ENCODE results near the gene ARPP21.

The ARPP21 gene

GRCh38 chr3:35737934-35738706, 98.8 kb downstream of the ARPP21 start:
- DNase-seq, result no peak

DNA sequence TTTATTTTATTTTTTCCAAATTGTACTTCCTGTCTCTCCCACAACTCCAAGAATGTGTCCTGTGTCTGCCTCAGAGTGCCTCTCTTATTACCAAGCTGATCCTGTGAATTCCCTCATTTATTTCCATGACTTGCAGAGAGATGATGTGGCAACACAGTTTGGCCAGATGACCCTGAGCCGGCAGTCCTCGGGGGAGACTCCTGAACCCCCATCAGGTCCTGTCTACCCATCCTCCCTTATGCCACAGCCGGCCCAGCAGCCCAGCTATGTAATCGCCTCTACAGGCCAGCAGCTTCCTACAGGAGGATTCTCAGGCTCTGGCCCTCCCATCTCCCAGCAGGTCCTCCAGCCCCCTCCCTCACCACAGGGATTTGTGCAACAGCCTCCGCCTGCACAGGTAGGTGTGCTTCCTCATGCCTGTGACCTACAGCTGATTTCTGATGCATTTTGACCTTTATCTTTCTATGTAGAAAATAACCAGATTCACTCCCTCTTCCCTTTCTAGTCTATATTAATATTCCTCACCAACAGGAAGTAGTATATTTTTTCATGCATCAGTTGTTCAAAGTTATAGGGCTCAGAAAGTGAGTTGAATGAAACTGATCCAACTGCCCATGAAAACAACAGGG, 100.0 kb downstream of the ARPP21 start:
- DNase-seq, result no peak

- no peak for DNase-seq
These were observed 100.7 kb downstream of the ARPP21 start for GRCh38 chr3:35739964-35740527.

DNA sequence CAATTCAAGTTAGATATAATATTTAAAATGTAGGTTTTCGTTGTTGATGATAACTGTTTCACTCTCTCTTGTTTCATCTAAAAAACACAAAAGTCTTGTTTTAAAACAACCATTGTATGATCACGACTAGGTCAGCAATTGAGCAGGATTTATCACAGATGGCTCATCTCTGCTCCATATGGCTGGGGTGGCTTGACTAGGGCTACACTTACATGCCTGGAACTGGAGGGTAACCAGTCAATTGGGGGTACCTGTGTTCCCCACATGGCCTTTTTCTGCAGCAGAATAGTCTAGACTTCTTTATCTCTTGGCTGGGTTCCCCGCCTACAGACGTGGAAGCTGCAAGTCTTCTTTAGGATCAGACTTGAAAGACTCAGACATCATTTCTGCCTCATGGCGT, 103.9 kb downstream of the ARPP21 start:
- DNase-seq, result no peak

GRCh38 chr3:35744419-35744818, 105.1 kb downstream of the ARPP21 start:
- DNase-seq, result no peak

GRCh38 chr3:35745351-35745750, 106.0 kb downstream of the ARPP21 start:
- no peak for DNase-seq

GRCh38 chr3:35745802-35746484, 106.6 kb downstream of the ARPP21 start:
- no peak for DNase-seq

DNA sequence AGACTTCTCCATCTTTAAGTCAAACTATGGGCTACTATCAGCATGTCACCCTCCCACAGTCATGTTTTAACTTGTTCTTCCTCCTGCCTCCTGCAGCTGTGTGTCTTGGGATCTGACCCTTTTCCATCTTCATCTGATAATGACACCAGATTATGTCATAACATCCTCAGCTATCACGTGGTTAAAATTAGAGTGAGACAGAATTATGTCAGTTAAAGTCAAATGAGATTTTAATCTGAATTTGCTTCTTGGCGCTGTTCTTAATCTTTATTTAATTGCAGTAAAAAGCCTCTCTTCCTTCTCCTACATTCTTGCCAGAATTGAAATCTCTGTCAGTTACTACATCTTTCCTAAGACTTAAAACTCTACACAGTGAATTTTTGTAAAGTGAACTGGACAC, 107.2 kb downstream of the ARPP21 start:
- no peak for DNase-seq

DNA sequence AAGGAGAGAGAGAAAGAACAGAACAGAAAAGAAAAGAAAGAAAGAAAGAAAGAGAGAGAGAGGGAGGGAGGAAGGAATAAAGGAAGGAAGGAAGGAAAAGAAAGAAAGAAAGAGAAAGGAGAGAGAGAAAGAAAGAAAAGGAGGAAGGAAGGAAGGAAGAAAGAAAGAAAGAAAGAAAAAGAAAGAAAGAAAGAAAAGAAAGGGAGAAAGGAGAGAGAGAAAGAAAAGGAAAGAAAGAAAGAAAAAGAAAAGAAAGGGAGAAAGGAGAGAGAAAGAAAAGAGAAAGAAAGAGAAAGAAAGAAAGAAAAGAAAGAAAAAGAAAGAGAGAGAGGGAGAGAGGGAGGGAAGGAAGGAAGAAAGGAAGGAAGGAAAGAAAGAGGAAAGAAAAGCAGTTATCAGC, 108.8 kb downstream of the ARPP21 start:
- DNase-seq, result no peak

DNA sequence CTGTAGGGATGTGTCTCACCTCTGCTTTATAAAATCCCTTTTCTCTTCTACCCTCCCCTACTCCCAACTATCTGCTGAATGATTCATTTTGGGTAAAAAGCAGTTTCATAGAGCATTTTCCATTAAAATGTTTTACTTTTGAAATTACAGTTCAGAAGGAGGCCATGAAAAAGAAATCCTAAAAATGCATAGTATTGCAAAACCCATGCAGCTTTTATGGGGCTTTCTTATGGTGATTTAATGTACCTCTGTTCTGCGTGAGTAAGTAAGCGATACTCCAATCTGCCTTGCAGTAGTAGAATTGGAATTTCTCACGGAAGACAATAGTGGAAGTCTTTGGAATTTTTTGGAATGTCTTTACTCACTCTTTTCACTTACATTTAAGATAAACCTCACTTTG, 111.9 kb downstream of the ARPP21 start:
- no peak for DNase-seq

DNA sequence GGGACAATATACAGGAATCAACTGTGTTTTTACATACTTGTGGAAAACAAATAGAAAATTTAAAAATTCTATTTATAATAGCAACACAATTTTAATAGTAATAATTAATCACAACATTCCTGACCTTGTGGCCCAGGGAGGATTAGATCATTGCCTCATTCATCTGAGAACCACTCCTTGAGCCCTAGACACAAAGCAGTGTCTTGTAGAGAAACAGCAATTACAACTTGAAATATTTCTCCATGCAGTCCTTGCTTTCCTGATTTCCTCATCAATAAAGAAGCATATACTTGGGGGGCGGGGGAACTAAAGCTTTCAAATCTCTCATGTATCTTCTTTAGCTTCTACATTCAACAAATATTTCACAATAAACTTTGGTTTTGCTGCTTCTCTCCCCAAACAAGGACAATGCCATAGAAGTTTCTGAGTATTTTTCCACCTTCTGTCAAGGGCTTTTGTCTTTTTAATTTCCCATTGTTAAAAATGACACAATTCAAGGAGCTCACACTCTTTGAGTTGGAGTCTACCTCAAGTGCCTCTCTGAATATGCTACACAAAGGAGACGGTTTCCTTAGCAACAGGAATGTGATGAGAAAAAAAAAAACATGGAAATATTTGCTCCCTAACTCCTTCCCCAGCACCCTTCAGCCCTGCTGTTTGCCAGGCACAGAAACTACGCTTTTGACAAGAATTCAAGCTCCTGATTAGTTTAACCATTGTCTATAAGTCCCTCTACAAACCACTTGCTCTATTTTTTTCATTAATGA, 118.8 kb downstream of the ARPP21 start:
- DNase-seq, result peak; percentile 65

- DNase-seq, result no peak
These were observed 120.8 kb downstream of the ARPP21 start for GRCh38 chr3:35760146-35760545.

DNA sequence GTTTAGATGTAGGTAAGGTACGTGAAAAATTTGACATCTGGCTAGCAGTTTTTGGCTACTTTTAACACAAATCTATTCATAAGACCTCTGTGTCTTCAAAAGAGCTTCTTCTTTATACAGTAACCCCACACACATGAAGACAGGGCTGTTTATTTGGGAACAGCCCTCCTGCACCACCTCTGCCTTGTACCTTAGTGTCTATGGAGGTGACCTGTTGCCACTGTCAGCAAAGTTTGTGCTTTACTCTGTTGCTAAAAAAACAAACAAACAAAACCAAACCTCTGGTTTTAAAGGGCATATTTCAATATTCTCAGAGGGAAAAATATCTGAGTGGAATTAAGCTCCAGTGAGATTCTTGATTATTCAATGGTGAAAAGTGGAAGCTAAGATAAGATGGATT, 122.0 kb downstream of the ARPP21 start:
- no peak for DNase-seq

DNA sequence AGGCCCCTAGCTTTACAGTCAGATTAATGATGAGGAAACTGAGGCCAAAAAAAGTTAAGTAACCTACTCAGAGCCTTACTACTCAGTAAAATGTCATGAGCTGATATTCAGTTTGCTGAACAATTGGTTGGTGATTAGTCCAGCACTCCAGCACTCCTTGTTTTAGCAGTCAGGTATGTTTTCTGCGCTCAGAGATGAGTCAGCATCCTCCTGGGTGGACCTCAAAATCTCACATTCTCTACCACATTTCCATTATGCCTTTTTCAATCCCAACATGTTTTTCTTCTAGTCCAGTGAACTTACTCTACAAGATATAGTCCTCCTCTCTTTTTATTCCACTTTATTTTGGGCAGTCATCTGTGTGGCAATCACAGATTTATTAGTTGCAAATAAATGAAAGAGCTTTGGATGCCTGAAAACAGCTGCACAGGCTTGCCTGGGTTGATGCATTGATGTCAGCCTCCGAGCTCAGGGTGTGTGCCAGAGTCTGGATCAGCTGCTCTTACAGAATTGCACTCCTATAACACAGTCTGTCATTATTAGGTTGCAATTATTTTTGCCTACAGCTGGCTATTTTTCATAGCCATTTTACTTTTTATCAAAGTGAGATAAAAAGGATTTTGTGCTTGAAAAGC, 133.2 kb downstream of the ARPP21 start:
- no peak for DNase-seq

- DNase-seq, result no peak
These were observed 134.1 kb downstream of the ARPP21 start for GRCh38 chr3:35773417-35773816.

DNA sequence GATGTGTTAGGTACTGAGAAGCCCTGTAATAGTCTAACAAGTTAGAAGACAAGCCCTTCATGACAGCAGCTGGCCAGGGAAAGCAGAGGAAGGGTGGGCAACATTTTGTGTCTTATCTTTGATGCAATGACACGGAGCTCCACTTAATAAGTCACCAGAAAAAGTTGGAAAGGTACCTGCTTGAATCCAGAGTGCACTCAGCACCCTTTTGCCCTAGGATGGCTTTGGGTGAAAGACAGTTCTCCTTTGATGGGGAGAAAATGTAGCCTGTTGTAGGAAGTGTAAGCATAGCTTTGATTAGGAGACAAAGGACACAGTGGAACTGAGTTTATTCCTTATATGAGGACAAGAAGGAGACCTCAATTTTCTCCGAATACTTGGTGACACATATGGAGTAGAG, 137.0 kb downstream of the ARPP21 start:
- DNase-seq, result no peak

DNA sequence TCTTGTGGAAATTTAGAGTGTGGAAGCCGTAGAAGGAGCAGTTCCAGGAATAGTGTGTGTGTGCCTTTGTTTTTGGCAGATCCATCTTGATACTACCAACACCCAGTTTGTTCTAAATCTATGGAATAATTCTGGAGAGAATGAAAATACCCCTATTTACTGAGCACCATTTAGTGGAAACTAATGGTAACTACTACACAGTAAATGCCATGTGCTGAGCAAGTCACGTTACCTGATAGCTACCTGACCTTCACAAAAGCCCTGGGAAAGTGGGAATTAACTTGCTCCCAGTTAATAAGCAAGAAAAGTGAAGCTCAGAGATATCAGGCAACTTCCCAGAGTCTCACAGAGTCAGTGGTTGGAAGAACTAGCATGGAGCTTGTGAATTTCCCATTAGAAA, 137.7 kb downstream of the ARPP21 start:
- peak; percentile 3 for DNase-seq

DNA sequence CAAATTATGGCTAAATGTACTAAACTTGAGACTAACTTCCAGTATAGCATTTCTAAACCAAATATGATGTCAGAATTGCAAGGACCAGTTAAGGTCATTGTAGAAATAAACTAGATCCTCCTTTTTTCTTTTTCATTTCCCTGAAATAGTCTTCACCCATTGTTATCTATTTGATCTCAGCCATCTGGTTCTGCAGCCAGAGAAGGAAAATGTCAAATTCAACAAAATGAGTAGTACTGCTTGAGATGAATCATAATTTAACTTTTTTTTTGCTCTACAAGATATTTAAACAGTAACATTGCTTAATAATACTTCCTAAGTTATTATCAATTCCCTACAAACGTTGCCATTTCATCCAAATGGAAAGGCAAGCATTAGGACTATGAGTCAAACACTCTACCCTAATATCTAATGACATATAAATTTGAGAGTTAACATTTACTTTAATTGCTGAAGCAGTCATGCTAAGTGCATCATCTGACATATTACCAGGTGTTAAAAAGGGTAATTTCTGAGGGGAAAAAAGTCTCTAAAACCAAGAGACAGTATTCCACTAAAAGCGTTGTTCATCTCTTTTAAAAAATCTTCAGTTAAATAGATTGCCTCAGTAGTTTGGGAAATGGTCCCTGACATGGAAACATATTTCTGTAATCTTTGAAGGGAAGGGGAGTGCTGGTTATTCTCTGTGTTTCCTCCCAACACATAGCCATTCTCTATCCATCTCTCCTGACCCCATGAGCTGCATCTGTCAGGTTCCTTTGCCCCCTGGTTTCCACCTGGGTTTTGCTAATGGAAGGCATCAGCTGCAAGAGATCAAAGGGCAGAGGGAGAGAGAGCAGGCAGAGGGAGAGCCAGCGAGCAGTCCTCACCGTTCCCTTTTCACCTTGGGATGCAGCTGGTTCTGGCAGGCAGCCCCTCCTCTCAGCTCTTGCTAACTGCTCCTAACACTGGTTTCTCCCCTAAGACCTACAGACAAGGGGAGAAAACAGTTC, 138.5 kb downstream of the ARPP21 start:
- no peak for DNase-seq

DNA sequence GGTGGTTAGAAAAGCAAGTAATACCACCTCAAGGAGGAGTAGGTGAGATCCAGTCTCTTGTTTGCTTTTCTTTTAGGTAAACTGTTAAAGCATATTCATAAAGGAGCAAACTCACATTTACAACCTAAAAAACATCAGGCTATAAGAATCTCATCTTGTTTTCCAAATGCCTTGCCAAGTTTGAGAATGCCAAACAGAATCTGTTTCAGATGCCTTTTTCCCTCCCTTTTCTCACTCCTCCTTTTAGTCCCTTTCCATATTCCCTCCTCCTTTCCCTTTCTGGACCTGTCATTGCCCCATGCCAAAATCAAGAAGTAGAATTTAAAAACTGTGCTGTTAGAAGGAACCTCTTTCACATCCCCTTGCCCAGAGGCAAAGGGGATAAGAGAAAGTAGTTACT, 140.3 kb downstream of the ARPP21 start:
- DNase-seq, result no peak

- no peak for DNase-seq
These were observed 141.5 kb downstream of the ARPP21 start for GRCh38 chr3:35780800-35781199.

DNA sequence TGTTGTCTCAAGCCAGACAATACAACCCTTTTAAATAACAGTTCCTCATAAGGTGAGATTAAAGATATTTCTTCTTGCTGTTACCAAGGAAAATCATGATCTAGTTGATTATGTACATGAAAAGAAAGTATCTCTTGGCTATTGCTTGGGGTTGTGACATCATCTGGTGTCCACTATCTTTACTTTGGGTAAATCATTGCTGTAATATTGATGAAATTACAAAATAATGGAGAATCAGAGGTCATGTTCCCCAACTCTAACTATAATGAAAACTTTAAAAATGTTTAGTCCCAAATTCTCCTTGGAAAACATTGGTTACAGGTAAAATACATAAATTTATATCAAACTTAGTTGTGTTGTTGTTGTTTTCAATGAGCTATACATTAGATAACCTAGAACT, 142.2 kb downstream of the ARPP21 start:
- no peak for DNase-seq

Measured in DMS53 (cell line).